Inflammatory macrophage treated with lipopolysaccharide for 4 hours (primary cell): ENCODE results near the gene KCNE3.
A peak's percentile ranks its signal among the peaks of the same experiment; 100 is the strongest.
"Not testable (repeated sequence)": the region's sequence is repeated elsewhere in the genome, so short reads cannot be mapped to it uniquely, and the experiment has no call there.

Experiments used
- DNase-seq: peaks from one replicate; pipeline ENCODE4 v3.0.0-alpha.2; 2020

Gene KCNE3

GRCh38 chr11:74438681-74439080 lies 28.7 kb downstream of the KCNE3 start:
- no peak for DNase-seq

GRCh38 chr11:74437441-74438042 lies 29.8 kb downstream of the KCNE3 start:
- DNase-seq, result no peak

- peak; percentile 57 for DNase-seq
Measured at GRCh38 chr11:74434528-74434927, 32.8 kb downstream of the KCNE3 start.

- no peak for DNase-seq
Measured at GRCh38 chr11:74429205-74429604, 38.1 kb downstream of the KCNE3 start.

- DNase-seq, result no peak
Measured at GRCh38 chr11:74427384-74427886, 39.9 kb downstream of the KCNE3 start.

- no peak for DNase-seq
Measured at GRCh38 chr11:74425100-74425499, 42.2 kb downstream of the KCNE3 start.

- DNase-seq, result peak; percentile 39
Measured at GRCh38 chr11:74418509-74418895, 48.8 kb downstream of the KCNE3 start.

GRCh38 chr11:74417860-74418508 lies 49.4 kb downstream of the KCNE3 start:
- no peak for DNase-seq

GRCh38 chr11:74417379-74417804 lies 50.0 kb downstream of the KCNE3 start:
- no peak for DNase-seq

- DNase-seq, result not testable (repeated sequence)
Measured at GRCh38 chr11:74416974-74417373, 50.4 kb downstream of the KCNE3 start.

GRCh38 chr11:74412733-74413359 lies 54.5 kb downstream of the KCNE3 start:
- no peak for DNase-seq

GRCh38 chr11:74412321-74412720 lies 55.0 kb downstream of the KCNE3 start:
- peak; percentile 28 for DNase-seq

GRCh38 chr11:74409633-74410032 lies 57.7 kb downstream of the KCNE3 start:
- DNase-seq, result no peak
